Left renal pelvis (tissue), 4 donors: Measurements from ENCODE around the gene CSMD2. TPM values are rescaled to one million over a fixed set of nuclear protein-coding genes. Genes with fewer than 3 reads are reported as not detected.

Experiments
- DNase-seq, 4 donors: peaks; one replicate each; pipeline ENCODE4 v3.0.0-alpha.2; 2013; ENCODE audit warnings: low read depth in 4 of 4, low spot score in 3 of 4
- polyA plus RNA-seq, 4 donors: library from polyadenylated mRNA; unstranded; fragments of 120-200 nt; gene quantifications; one replicate each; pipeline ENCODE4 v1.2.1, GENCODE V29; 2013; ENCODE audit not compliant: insufficient read length in 4 of 4

Gene CSMD2
- polyA plus RNA-seq, 4 donors, result 0.29 to 1.3 (median 0.72) TPM

DNA sequence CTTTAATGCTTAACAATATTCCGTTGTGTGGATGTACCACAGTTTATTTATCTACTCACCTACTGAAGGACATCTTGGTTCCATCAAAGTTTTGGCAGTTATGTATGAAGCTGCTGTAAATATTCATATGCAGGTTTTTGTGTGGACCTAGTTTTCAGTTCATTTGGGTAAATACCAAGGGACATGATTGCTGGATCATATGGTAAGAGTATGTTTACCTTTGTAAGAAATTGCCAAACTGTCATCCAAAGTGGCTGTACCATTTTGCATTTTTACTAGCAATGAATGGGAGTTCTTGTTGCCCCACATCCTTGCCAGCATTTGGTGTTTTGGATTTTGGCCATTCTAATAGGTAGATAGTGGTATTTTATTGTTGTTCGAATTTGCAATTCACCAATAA, 682.6 kb downstream of the CSMD2 start:
- no peak for DNase-seq

DNA sequence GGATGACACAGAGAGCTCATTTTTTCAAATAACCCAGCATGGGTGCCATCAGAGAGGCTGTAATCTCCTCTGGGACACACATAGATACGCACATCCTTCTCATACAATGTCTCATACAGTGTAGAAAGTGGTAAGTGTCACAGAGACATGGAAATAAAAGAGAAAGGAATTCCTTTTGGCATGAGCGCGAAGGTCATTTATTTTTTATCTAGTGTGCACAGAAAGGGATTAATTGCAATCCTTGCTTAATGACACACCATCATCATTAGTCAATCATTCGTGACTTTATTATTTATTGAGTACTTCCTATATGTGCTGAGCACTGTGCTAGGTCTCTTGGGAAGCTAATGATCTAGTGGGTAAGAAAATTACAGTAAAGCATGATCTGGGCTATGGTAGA, 687.6 kb downstream of the CSMD2 start:
- no peak for DNase-seq

DNA sequence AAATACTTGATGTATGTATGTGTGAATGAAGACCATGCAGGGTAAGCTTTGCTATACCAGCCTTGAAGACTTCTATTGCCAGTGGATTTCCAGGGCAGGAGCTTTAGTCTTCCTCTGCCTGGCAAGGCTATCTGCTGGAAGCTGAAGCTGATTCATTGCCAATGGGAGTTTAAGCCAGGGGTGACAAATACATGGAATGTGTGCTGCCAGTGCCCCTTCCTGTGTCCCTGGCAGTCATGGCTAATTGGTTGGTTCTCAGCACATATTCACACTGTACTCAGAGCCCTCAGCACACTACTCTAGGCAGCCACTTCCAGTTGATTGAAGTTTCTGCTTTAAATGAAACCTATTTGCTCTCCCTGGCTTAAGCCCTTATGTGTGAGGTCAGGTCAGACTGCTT, 691.1 kb downstream of the CSMD2 start:
- no peak for DNase-seq

DNA sequence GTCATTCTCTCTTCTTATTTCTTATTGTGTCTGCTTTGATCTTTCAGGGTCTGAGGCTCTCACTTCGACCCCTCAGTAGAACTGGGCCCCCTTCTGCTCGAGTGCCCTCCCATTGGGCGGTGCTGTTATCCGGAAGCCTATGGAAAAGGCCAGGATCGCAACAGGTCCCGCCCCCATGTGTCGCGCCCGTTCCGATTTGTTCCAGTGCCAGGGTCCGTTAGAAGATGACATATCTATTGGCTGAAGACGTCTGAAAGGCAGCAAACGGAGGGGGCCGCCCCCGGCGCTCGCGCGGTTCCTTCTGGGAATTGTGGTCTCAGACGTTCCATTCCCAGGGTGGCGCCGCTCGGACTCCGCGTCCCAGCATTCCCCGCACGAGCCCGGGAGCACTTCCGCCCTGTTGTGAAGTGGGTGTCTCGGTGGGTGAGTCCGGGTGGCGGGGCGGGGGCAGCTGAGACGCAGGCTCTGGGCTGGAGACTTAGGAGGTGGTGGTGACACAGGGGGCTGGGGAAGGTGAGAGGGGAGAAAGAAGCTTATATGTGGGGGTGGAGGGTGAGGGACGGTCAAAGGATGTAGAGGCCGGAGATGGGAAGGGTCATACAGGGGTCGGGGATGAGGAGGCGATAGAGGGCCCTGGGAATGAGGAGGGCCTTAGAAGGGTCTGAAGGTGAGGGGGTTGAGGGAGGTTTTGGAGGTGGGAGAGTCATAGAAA, 692.6 kb downstream of the CSMD2 start, which contains the start of gene ZSCAN20:
Gene ZSCAN20 (plus strand): TSS at position 377 of the 712 bp plus-strand sequence. CDS start 6,644 bp downstream, outside the sequence.
- peak; percentile 89 to 96 (median 91) for DNase-seq

DNA sequence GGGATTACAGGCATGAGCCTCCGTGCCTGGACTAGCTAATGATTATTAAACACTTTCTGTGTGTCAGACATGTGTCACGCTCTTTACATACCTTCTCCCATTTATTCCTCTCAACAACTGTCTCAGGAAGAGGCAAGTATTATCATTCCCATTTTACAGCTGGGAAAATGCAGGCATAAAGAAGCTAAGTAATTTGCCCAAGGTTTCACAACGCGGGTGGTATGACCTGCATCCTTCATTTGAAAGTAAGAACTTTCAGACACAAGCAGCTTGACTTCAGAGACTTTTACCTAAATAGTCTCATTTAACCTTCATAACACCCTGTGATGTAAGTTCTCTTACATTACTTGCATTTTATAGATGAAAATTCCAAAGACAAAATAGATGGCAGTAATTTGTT, 693.6 kb downstream of the CSMD2 start:
- no peak for DNase-seq

DNA sequence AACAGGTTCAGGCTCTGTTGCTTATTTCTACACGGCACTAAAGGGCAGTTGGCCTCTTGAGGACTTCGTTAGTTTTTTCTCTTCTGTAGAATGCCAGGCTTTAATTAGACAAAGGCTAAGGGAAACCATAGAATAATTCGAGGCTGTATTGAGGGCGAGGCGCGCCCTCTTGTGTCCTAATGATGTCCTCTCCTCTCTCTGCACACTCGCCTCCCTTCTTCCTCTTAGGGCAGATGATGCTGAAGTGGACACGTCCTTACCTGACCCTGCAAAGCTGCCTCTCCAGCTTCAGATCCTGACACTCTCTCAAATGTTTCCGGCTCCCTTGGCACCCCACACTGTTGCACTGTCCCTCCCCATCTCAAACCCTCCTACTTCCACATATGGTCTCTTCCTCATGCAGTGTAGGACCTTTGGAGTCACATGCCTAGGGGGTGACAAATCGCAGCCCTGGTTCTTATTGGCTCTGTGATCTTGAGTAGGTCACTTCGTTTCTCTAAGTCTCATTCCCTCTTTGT, 694.5 kb downstream of the CSMD2 start:
- peak in 3 of 4 donors; percentile 60 to 72 (median 69) for DNase-seq

DNA sequence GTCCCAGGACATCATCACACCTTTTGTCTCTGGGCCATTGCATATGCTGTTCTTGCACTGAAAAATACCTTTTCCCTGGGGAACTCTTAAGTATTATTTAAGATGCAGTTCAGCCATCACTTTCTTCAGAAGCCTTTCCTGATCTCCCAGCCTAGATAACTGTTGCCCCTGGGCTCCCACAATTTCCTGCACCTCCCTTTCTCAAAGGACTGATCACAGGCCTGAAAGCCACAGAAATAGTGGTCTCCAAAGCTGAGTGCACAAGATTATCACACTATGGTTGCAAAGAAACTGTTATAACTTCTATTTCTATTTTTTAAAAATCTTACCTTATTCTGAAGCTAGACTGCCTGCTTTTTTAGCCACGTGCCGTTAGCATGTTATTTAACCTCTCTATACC, 695.3 kb downstream of the CSMD2 start:
- no peak for DNase-seq

DNA sequence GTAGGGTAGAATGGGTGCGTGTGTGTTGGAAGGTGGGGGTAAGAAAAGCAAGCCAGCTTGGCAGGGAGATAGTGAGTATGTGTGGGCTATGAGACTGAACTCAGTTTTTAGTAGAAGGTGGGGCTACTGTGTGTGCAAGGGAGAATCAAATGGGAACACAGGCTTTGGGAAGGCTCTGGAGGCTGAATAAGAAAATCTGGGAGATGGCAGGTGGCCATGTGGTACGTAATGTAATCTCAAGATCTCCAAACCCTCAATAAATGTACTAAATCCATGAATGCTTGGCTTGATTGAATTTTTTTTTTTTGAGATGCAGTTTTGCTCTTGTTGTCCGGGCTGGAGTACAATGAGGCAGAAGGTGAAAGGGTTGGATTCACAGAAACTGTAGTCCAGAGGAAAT, 696.1 kb downstream of the CSMD2 start:
- no peak for DNase-seq

DNA sequence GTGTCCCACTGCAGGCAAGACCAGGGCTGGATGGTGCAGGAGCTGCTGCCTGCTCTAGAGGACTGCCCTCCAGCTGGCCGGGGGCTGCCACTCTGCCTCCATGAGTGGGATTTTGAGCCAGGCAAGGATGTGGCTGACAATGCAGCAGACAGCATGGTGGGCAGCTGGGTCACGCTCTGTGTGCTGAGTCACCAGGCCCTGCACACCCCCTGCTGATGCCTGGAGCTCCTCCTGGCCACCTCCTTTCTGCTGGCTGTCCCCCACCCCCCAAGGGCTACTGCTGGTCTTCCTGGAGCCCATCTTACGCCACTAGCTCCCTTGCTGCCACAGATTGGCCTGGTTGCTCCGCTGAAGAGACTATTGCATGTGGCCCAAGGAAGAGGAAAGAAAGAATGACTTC, 696.5 kb downstream of the CSMD2 start:
- no peak for DNase-seq

DNA sequence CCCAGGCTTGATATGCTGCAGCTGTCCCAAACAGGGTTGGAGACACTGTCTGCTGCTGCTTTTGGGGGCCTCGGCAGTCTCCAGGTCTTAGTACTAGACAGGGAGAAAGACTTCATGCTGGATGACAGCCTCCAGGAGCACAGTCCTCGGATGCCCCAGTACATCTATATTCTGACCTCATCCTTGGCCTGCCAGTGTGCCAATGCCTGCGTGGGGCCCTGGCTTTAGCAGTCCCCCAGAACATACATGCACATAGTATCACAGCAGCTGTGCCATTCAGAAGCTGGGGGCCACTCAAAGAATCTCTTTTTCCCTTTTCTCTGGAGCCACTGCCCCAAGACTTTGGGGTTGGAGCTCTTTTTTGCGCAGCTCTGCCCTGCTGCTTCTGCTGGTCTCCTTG, 697.0 kb downstream of the CSMD2 start:
- no peak for DNase-seq

DNA sequence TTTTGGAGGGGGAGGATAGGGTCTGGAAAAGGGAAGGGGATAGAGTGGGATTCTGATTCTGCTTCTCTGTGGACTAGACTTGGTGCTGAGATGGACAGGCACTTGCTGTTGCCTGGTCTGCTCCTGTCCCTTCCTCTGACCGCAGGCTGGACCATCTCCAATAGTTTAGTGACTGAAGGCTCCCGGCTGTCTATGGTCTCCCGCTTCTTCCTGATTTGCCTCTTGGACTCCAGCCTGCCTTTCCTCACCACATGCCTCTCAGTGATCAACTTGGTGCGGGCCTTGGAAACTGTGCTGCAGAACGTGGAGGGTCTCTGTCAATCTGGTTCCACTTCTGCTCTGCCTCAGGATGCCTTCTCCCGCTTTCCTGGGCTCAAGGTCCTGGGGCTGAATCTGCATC, 698.9 kb downstream of the CSMD2 start:
- DNase-seq, result peak in 2 of 4 donors; percentile 53 to 56

DNA sequence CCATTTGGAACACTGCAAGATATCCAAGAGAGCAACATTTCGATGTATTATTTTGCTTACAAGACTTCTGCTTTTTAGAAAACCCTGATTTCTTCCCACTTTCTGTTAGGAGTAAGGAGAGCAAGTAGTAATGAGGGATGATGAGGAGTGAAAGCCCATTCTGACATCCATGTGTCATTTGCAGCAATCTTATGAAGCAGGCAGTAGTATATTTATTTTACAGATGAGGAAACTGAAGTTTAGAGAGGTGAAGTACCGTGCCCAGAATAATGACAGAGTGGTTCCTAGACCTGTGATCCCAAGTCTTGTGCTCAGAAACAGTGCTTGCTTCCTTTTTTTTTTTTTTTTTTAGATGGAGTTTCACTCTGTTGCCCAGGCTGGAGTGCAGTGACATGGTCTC, 699.7 kb downstream of the CSMD2 start:
- DNase-seq, result no peak

DNA sequence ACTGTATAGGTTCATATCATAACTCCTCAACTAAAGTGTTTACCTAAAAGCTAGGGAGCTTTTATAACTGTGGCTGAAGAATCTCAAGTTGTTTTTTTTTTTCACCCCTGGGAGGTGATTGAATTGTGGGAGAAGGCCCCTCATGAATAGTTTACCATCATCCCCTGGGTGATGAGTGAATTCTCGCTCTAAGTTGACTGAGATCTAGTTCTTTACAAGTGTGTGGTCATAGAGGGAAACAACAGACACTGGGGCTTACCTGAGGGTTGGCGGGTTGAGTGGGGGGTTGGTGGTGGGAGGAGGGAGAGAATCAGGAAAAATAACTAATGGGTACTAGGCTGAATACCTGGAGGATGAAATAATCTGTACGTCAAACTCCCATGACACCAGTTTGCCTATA, 700.5 kb downstream of the CSMD2 start:
- DNase-seq, result no peak

Other genes with a start within 250 kb of the CSMD2 start
- gene C1orf94, start 11.7 kb upstream of the CSMD2 start, polyA plus RNA-seq, result not detected